Hepatocyte (in vitro differentiated cells): ENCODE results near the gene LRP4. TPM values are rescaled to one million over a fixed set of nuclear protein-coding genes. Genes with fewer than 3 reads are reported as not detected.

Experiments used
- DNase-seq: peaks from one replicate; pipeline ENCODE4 v3.0.0-alpha.2; 2016; ENCODE audit warnings: low spot score
- H2AFZ ChIP-seq: fragments of 200-600 bp; sonication (generic); 2 replicates; pipeline ENCODE4 v1.6.0; 2016; ENCODE audit warnings: antibody characterized with exemption, mild to moderate bottlenecking
- H3K27ac ChIP-seq: fragments of 200-600 bp; sonication (generic); 2 replicates; pipeline ENCODE4 v1.5.1; 2016; ENCODE audit warnings: mild to moderate bottlenecking
- H3K27me3 ChIP-seq: fragments of 200-600 bp; sonication (generic); 2 replicates; pipeline ENCODE4 v1.6.1; 2016
- H3K36me3 ChIP-seq: fragments of 200-600 bp; sonication (generic); replicated peaks from 2 replicates; pipeline ENCODE4 v1.5.1; 2016; ENCODE audit warnings: low read depth; ENCODE audit not compliant: insufficient read depth
- H3K4me1 ChIP-seq: fragments of 200-600 bp; sonication (generic); 2 replicates; pipeline ENCODE4 v1.5.1; 2016; ENCODE audit warnings: mild to moderate bottlenecking, moderate library complexity; ENCODE audit not compliant: insufficient read depth
- H3K4me2 ChIP-seq: fragments of 200-600 bp; sonication (generic); 2 replicates; pipeline ENCODE4 v1.6.0; 2016
- H3K4me3 ChIP-seq: fragments of 200-600 bp; sonication (generic); 2 replicates; pipeline ENCODE4 v1.5.1; 2016; ENCODE audit warnings: mild to moderate bottlenecking
- H3K79me2 ChIP-seq: fragments of 200-600 bp; sonication (generic); 2 replicates; pipeline ENCODE4 v1.6.0; 2017; ENCODE audit warnings: mild to moderate bottlenecking
- H3K9me2 ChIP-seq: fragments of 200-600 bp; sonication (generic); replicated peaks from 2 replicates; pipeline ENCODE4 v1.6.0; 2017; ENCODE audit warnings: mild to moderate bottlenecking; ENCODE audit not compliant: insufficient read depth
- H3K9me3 ChIP-seq: fragments of 200-600 bp; sonication (generic); 2 replicates; pipeline ENCODE4 v1.5.1; 2016; ENCODE audit warnings: low read depth, mild to moderate bottlenecking
- H4K20me1 ChIP-seq: fragments of 200-600 bp; sonication (generic); 2 replicates; pipeline ENCODE4 v1.6.0; 2016; ENCODE audit warnings: mild to moderate bottlenecking; ENCODE audit not compliant: insufficient read depth, poor library complexity, severe bottlenecking
- CTCF ChIP-seq: fragments of 200-600 bp; sonication (generic); IDR thresholded peaks from 2 replicates; pipeline ENCODE4 v1.5.1; 2016; ENCODE audit warnings: antibody characterized with exemption, mild to moderate bottlenecking; ENCODE audit not compliant: poor library complexity
- EZH2 ChIP-seq: fragments of 200-600 bp; sonication (generic); IDR thresholded peaks from 2 replicates; pipeline ENCODE4 v1.6.1; 2016; ENCODE audit warnings: antibody characterized with exemption, mild to moderate bottlenecking, borderline replicate concordance
- EZH2phosphoT487 ChIP-seq: fragments of 200-600 bp; sonication (generic); IDR thresholded peaks from one replicate; pipeline ENCODE4 v1.6.1; 2018; ENCODE audit warnings: antibody characterized with exemption, mild to moderate bottlenecking, low read depth, moderate library complexity; ENCODE audit not compliant: unreplicated experiment, severe bottlenecking
- WGBS: methylation state at CpG from one replicate; pipeline ENCODE4 v1.1.6; 2016; ENCODE audit warnings: low lambda C conversion rate; ENCODE audit errors: missing lambda C conversion rate; 5-methylcytosine and 5-hydroxymethylcytosine counted together
- polyA plus RNA-seq: library from polyadenylated mRNA; unstranded; fragments of >200 nt; fragmentation: Nextera tagmentation; extraction: Ambion mirVana; gene quantifications from 2 replicates; pipeline ENCODE4 v1.2.1, GENCODE V29; 2016
- total RNA-seq: library from RNA; depleted of rRNA; stranded (reverse); fragments of >200 nt; gene quantifications from 2 replicates; pipeline ENCODE4 v1.2.3, GENCODE V29; 2014

LRP4 gene
- total and polyA plus RNA-seq, 2 experiments from 2014 or later: 6.4 to 8.0 TPM

- peaks cover 100% of the 10 kb centered on the region for H3K79me2 ChIP-seq
- no peak overlapping the region for H3K4me2 ChIP-seq
- H3K4me3 ChIP-seq: no peak overlapping the region
- H4K20me1 ChIP-seq: peaks cover 10% of the 10 kb centered on the region
- H3K36me3 ChIP-seq: no peaks in the 10 kb centered on the region
- H3K27me3 ChIP-seq: no peaks in the 10 kb centered on the region
- DNase-seq: no peak
- H3K27ac ChIP-seq: no peak overlapping the region
- H3K4me1 ChIP-seq: no peaks in the 10 kb centered on the region
- TF ChIP-seq EZH2phosphoT487 (no peak), CTCF (no peak), EZH2 (no peak)
- no peak overlapping the region for H2AFZ ChIP-seq
- WGBS: 86% methylated on average over 3 of the region's 3 CpGs
- H3K9me2 ChIP-seq: no peaks in the 10 kb centered on the region
- no peaks in the 10 kb centered on the region for H3K9me3 ChIP-seq
These were observed 82.5 kb downstream of the LRP4 start for GRCh38 chr11:46835897-46836296.

- no peak overlapping the region for H3K27ac ChIP-seq
- no peak for DNase-seq
These were observed 83.5 kb downstream of the LRP4 start for GRCh38 chr11:46834821-46835220.

GRCh38 chr11:46832511-46833214 is 85.7 kb downstream of the LRP4 start:
- H3K27me3 ChIP-seq: no peaks in the 10 kb centered on the region
- peaks cover 10% of the 10 kb centered on the region for H4K20me1 ChIP-seq
- DNase-seq: no peak
- peaks cover 100% of the 10 kb centered on the region for H3K79me2 ChIP-seq
- 80% methylated on average over 5 of the region's 5 CpGs for WGBS
- H3K4me2 ChIP-seq: no peak overlapping the region
- no peak overlapping the region for H3K27ac ChIP-seq
- no peaks in the 10 kb centered on the region for H3K9me2 ChIP-seq
- no peaks in the 10 kb centered on the region for H3K36me3 ChIP-seq
- no peaks in the 10 kb centered on the region for H3K9me3 ChIP-seq
- no peak overlapping the region for H3K4me3 ChIP-seq
- H3K4me1 ChIP-seq: no peaks in the 10 kb centered on the region
- no peak overlapping the region for H2AFZ ChIP-seq
- TF ChIP-seq EZH2phosphoT487: no peak
- no peak for TF ChIP-seq EZH2
- no peak for TF ChIP-seq CTCF

More at GRCh38 chr11:46834821-46835220, 83.5 kb downstream of the LRP4 start:
- H3K36me3 ChIP-seq: no peaks in the 10 kb centered on the region
- peaks cover 100% of the 10 kb centered on the region for H3K79me2 ChIP-seq
- H3K9me3 ChIP-seq: no peaks in the 10 kb centered on the region
- no peaks in the 10 kb centered on the region for H3K4me1 ChIP-seq
- peaks cover 10% of the 10 kb centered on the region for H4K20me1 ChIP-seq
- WGBS: 86% methylated on average over 4 of the region's 4 CpGs
- H2AFZ ChIP-seq: no peak overlapping the region
- no peaks in the 10 kb centered on the region for H3K27me3 ChIP-seq
- no peak overlapping the region for H3K4me2 ChIP-seq
- TF ChIP-seq CTCF (no peak), EZH2 (no peak), EZH2phosphoT487 (no peak)
- no peak overlapping the region for H3K4me3 ChIP-seq
- H3K9me2 ChIP-seq: no peaks in the 10 kb centered on the region

GRCh38 chr11:46827995-46828394 is 90.4 kb downstream of the LRP4 start:
- Histone ChIP-seq H2AFZ (no peak overlapping the region), H3K4me3 (no peak overlapping the region), H3K36me3 (no peaks in the 10 kb centered on the region), H3K4me1 (peaks cover 12% of the 10 kb centered on the region), H3K27ac (no peak overlapping the region), H3K27me3 (no peaks in the 10 kb centered on the region), H3K4me2 (no peak overlapping the region), H4K20me1 (peaks cover 28% of the 10 kb centered on the region), H3K79me2 (peaks cover 98% of the 10 kb centered on the region), H3K9me3 (no peaks in the 10 kb centered on the region), H3K9me2 (no peaks in the 10 kb centered on the region)
- DNase-seq: no peak
- 92% methylated on average over 1 of the region's 1 CpG for WGBS
- TF ChIP-seq CTCF: no peak
- TF ChIP-seq EZH2: no peak
- TF ChIP-seq EZH2phosphoT487: no peak
